Endothelial cell of umbilical vein (primary cell): ENCODE measurements around the gene RBM5.

Experiments
- EZH2 ChIP-seq: IDR thresholded peaks from 2 replicates; pipeline ENCODE4 v1.6.1; 2012; ENCODE audit warnings: borderline replicate concordance, low read depth, mild to moderate bottlenecking, moderate library complexity, low read length, inconsistent platforms; ENCODE audit not compliant: severe bottlenecking
- FOS ChIP-seq: IDR thresholded peaks from 2 replicates; pipeline ENCODE4 v1.6.1; 2011; ENCODE audit warnings: mild to moderate bottlenecking, low read length, moderate library complexity, borderline replicate concordance; ENCODE audit not compliant: insufficient read depth
- GATA2 ChIP-seq: IDR thresholded peaks from 2 replicates; pipeline ENCODE4 v1.7.0; 2011; ENCODE audit warnings: low read depth, mild to moderate bottlenecking, moderate library complexity, mixed read lengths, low read length; ENCODE audit not compliant: insufficient read length, insufficient read depth
- JUN ChIP-seq: IDR thresholded peaks from 2 replicates; pipeline ENCODE4 v1.6.1; 2011; ENCODE audit warnings: borderline replicate concordance, low read depth; ENCODE audit not compliant: insufficient read length, insufficient read depth
- MYC ChIP-seq: IDR thresholded peaks from one replicate; pipeline ENCODE4 v1.6.1; 2011; ENCODE audit warnings: mild to moderate bottlenecking, low read depth, low read length
- POLR2A ChIP-seq: IDR thresholded peaks from 2 replicates; pipeline ENCODE4 v1.6.1; 2012; ENCODE audit warnings: low read depth, mild to moderate bottlenecking, control low read depth, low read length
- POLR2AphosphoS5 ChIP-seq: IDR thresholded peaks from 2 replicates; pipeline ENCODE4 v1.6.1; 2012; ENCODE audit warnings: low read depth, mild to moderate bottlenecking, control low read depth, low read length, moderate library complexity; ENCODE audit not compliant: insufficient read depth
- TF ChIP-seq, protein P1 (sequence below), 2 donors: IDR thresholded peaks; 1 replicate in 1 of 2; 2 replicates in 1 of 2; pipeline ENCODE4 v1.5.1; 2011; ENCODE audit warnings: low read length in 2 of 2, mild to moderate bottlenecking in 2 of 2, moderate library complexity in 2 of 2, control low read depth in 1 of 2, inconsistent platforms in 1 of 2, low read depth in 1 of 2; ENCODE audit not compliant: insufficient read depth in 1 of 2; ENCODE audit errors: extremely low read depth in 1 of 2
- TF ChIP-seq, protein P2 (sequence below): IDR thresholded peaks from 2 replicates; pipeline ENCODE4 v1.6.1; 2011; ENCODE audit not compliant: insufficient read depth, insufficient read length

DNA sequence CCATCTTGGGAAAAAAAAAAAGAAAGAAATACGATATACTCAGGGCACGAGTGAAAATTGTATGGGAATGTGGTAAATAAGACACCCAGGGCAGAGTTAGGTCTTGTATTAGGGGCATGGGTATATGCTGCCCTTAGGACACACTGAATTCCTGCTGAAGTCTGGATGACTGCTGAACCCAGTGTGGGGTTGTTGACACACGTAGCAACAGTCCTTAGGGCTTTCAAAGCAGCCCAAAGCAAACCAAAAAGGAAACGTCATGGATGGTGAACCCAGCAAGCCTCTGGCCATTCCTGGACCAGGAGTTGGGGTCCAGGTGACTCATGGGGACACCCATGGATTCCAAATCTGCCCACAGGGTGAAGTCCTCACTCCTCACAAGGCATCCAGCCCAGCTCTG lies 39.3 kb downstream of the RBM5 start:
- TF ChIP-seq, protein P1, sequence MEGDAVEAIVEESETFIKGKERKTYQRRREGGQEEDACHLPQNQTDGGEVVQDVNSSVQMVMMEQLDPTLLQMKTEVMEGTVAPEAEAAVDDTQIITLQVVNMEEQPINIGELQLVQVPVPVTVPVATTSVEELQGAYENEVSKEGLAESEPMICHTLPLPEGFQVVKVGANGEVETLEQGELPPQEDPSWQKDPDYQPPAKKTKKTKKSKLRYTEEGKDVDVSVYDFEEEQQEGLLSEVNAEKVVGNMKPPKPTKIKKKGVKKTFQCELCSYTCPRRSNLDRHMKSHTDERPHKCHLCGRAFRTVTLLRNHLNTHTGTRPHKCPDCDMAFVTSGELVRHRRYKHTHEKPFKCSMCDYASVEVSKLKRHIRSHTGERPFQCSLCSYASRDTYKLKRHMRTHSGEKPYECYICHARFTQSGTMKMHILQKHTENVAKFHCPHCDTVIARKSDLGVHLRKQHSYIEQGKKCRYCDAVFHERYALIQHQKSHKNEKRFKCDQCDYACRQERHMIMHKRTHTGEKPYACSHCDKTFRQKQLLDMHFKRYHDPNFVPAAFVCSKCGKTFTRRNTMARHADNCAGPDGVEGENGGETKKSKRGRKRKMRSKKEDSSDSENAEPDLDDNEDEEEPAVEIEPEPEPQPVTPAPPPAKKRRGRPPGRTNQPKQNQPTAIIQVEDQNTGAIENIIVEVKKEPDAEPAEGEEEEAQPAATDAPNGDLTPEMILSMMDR (IDR thresholded peaks at IDR 0.05; ENCODE audit: extremely low read depth in 1 of 2, insufficient read depth in 1 of 2, low read depth in 1 of 2, low read length in 2 of 2) = no peak
- TF ChIP-seq EZH2 = no peak
- TF ChIP-seq POLR2A = no peak
- no peak for TF ChIP-seq FOS
- no peak for TF ChIP-seq JUN
- no peak for TF ChIP-seq POLR2AphosphoS5
- TF ChIP-seq, protein P2, sequence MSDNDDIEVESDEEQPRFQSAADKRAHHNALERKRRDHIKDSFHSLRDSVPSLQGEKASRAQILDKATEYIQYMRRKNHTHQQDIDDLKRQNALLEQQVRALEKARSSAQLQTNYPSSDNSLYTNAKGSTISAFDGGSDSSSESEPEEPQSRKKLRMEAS = no peak
- no peak for TF ChIP-seq MYC
- no peak for TF ChIP-seq GATA2
